ENCODE data around the gene UBR7. TPM values are rescaled to one million over a fixed set of nuclear protein-coding genes. Genes with fewer than 3 reads are reported as not detected.

UBR7 gene
- total RNA-seq, 1 donor from 2014 or later = 8.3 TPM

DNA sequence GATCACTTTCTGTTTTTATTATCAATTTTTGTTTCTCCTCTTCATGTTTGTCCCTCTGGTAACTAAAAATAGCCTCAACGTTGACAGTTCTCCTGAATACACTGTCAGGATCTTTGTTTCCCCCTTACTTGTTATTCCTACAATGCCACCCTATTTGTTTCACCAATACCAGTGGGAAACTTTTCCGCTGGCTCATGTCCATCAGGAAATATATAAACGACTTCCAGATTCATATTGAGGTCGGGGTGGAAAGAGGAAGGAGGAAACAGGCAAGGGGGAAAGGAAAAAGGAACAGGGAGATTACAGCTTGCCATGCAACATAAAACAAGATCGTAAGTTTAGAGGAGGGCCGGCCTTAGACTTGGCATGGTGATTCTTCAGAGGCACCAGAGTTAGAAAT lies 64.1 kb downstream of the UBR7 start:
- no peaks in the 10 kb centered on the region for H3K4me1 ChIP-seq
- no peak overlapping the region for H3K27ac ChIP-seq
- H3K4me3 ChIP-seq = no peak overlapping the region
- DNase-seq (ENCODE audit: low spot score in 2 of 2) = no peak
- H3K27me3 ChIP-seq = no peaks in the 10 kb centered on the region
- intact Hi-C loops (cut with DNase I) = no loop called here
- TF ChIP-seq, protein P1, sequence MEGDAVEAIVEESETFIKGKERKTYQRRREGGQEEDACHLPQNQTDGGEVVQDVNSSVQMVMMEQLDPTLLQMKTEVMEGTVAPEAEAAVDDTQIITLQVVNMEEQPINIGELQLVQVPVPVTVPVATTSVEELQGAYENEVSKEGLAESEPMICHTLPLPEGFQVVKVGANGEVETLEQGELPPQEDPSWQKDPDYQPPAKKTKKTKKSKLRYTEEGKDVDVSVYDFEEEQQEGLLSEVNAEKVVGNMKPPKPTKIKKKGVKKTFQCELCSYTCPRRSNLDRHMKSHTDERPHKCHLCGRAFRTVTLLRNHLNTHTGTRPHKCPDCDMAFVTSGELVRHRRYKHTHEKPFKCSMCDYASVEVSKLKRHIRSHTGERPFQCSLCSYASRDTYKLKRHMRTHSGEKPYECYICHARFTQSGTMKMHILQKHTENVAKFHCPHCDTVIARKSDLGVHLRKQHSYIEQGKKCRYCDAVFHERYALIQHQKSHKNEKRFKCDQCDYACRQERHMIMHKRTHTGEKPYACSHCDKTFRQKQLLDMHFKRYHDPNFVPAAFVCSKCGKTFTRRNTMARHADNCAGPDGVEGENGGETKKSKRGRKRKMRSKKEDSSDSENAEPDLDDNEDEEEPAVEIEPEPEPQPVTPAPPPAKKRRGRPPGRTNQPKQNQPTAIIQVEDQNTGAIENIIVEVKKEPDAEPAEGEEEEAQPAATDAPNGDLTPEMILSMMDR (IDR thresholded peaks at IDR 0.05) = no peak
- H3K9me3 ChIP-seq = no peaks in the 10 kb centered on the region
- no peaks in the 10 kb centered on the region for H3K36me3 ChIP-seq

DNA sequence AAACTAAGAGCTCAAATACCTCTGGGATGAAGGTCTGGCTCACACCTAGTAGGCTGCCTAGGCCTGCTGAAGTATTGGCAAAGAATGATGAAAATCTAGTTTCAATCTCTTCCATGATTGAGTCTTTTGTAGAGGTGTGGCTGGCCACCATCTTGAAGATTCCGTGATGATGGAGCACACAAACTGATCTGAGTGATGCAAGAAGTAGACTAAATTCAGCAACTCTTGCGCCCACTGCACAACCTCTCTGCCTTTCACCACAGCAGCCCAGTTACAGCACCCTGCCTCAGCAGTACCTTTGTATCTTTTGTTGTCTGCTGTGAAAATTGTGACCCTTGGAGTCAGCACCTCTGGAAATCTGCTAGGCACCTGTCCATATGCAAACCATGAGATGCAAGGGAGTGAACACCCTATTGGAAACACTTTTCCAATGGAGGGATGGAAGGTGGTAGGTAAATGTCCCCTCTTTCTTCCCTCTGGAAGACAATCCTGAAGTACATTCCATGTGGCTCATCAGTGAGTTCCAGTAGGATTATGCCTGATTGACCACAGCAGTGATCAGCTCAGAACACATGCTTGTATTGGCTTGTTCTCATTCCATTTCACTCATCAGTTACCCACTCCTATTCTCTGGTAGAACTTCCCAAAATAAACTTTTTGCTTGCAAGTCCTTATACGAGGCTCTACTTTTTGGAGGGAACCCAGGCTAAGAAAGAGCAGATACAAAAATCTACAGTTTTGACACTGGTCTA lies 67.2 kb downstream of the UBR7 start:
- Histone ChIP-seq H3K9me3 (no peaks in the 10 kb centered on the region), H3K27ac (no peak overlapping the region), H3K36me3 (no peaks in the 10 kb centered on the region), H3K27me3 (no peaks in the 10 kb centered on the region), H3K4me3 (no peak overlapping the region), H3K4me1 (no peaks in the 10 kb centered on the region)
- TF ChIP-seq, protein P1 (IDR thresholded peaks at IDR 0.05) = no peak
- intact Hi-C loops (cut with DNase I) = no loop called here
- DNase-seq (ENCODE audit: low spot score in 2 of 2) = no peak

DNA sequence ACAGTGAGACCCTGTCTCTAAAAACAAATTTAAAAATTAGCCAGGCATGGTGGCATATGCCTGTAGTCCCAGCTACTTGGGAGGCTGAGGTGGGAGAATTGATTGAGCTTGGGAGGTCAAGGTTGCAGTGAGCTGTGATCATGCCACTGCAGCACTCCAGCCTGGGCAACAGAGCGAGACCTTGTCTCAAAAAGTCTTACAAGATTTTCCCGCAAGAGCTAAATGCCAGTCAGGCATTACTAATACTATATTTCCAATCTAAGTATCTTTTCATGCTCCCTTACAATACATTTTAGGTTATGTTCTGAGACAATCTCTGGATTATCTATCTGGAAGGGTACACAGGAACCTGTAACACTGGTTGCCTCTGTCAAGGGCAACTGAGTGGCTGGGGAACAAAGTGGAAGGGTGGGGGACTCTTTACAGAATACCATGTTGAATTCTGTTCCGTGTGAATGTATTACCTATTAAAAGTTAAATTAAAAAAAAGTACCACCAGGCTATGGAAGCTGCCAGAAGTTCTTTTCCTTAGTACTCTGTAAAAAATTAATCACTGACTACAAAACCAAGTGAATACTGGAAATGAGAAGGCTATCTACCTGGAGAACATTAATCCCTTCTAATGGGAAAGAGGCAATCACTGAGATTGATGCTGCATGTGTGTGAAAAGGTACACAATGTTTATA lies 69.1 kb downstream of the UBR7 start:
- Histone ChIP-seq H3K9me3 (no peaks in the 10 kb centered on the region), H3K27ac (no peak overlapping the region), H3K36me3 (no peaks in the 10 kb centered on the region), H3K4me3 (no peak overlapping the region), H3K27me3 (no peaks in the 10 kb centered on the region), H3K4me1 (no peaks in the 10 kb centered on the region)
- TF ChIP-seq, protein P1 (IDR thresholded peaks at IDR 0.05) = no peak
- intact Hi-C loops (cut with DNase I) = no loop called here
- no peak for DNase-seq (ENCODE audit: low spot score in 2 of 2)

Other genes with a start within 250 kb of the UBR7 start
- gene ITPK1, start 91.3 kb upstream of the UBR7 start, total RNA-seq = 85.3 TPM
- 4.3 TPM for gene MOAP1, start 22.4 kb upstream of the UBR7 start, total RNA-seq
- gene LYSET, start 21.9 kb upstream of the UBR7 start, total RNA-seq = 2.3 TPM
- 4.6 TPM for gene GON7, start 191 bp upstream of the UBR7 start, total RNA-seq
- 17.2 TPM for gene BTBD7, start 125.8 kb downstream of the UBR7 start, total RNA-seq
- not detected for gene COX8C, start 139.9 kb downstream of the UBR7 start, total RNA-seq
- gene UNC79, start 223.7 kb downstream of the UBR7 start, total RNA-seq = not detected